HepG2 (cell line): ENCODE results near the gene TMEM267. TPM values are rescaled to one million over a fixed set of nuclear protein-coding genes. Genes with fewer than 3 reads are reported as not detected.
A peak's percentile ranks its signal among the peaks of the same experiment; 100 is the strongest.

ENCODE experiments used
- ATF4 ChIP-seq, 2 experiments: fragments of 450-650 bp in 1 of 2; sonication (generic) in 1 of 2; formaldehyde crosslinking; IDR thresholded peaks; 2 replicates each; pipeline versions ENCODE4 v1.5.0 to v1.8.0; 2020 to 2022; ENCODE audit warnings: mild to moderate bottlenecking in 1 of 2, missing genetic modification reagents in 1 of 2
- ATF7 ChIP-seq, 2 experiments: fragments of 450-650 bp in 1 of 2; sonication (generic) in 1 of 2; formaldehyde crosslinking in 1 of 2; IDR thresholded peaks; 2 replicates each; pipeline versions ENCODE4 v1.4.0 to v1.6.1; 2016 to 2020; ENCODE audit warnings: antibody characterized with exemption in 1 of 2, mild to moderate bottlenecking in 1 of 2, missing genetic modification reagents in 1 of 2
- FOXO1 ChIP-seq: sonication (generic); formaldehyde crosslinking; IDR thresholded peaks from 2 replicates; pipeline ENCODE4 v1.4.0; 2020; ENCODE audit warnings: missing genetic modification reagents
- GPBP1L1 ChIP-seq: sonication (generic); formaldehyde crosslinking; IDR thresholded peaks from 2 replicates; pipeline ENCODE4 v1.5.0; 2020; ENCODE audit warnings: mild to moderate bottlenecking, missing genetic modification reagents
- HDAC1 ChIP-seq: sonication (generic); formaldehyde crosslinking; IDR thresholded peaks from 2 replicates; pipeline ENCODE4 v1.5.1; 2020; ENCODE audit warnings: mild to moderate bottlenecking, missing genetic modification reagents
- KLF11 ChIP-seq: IDR thresholded peaks from 2 replicates; pipeline ENCODE4 v1.6.1; 2016; ENCODE audit warnings: missing compliant biosample characterization
- NCOA1 ChIP-seq: sonication (generic); formaldehyde crosslinking; IDR thresholded peaks from 2 replicates; pipeline ENCODE4 v1.9.0; 2021; ENCODE audit warnings: missing genetic modification reagents
- NCOA2 ChIP-seq: sonication (generic); formaldehyde crosslinking; IDR thresholded peaks from 2 replicates; pipeline ENCODE4 v1.8.0; 2022; ENCODE audit warnings: inconsistent platforms
- NFKB2 ChIP-seq: sonication (generic); formaldehyde crosslinking; IDR thresholded peaks from 2 replicates; pipeline ENCODE4 v1.4.0; 2020; ENCODE audit warnings: missing genetic modification reagents, borderline replicate concordance
- PRDM4 ChIP-seq: sonication (generic); formaldehyde crosslinking; IDR thresholded peaks from 2 replicates; pipeline ENCODE4 v1.9.0; 2021; ENCODE audit warnings: missing genetic modification reagents, borderline replicate concordance
- SALL2 ChIP-seq: sonication (generic); formaldehyde crosslinking; IDR thresholded peaks from 2 replicates; pipeline ENCODE4 v1.8.1; 2023; ENCODE audit warnings: mild to moderate bottlenecking, missing genetic modification reagents, inconsistent platforms
- SNAPC2 ChIP-seq: sonication (generic); formaldehyde crosslinking; IDR thresholded peaks from 2 replicates; pipeline ENCODE4 v1.8.1; 2022; ENCODE audit warnings: mild to moderate bottlenecking, missing genetic modification reagents
- ZNF503 ChIP-seq: sonication (generic); formaldehyde crosslinking; IDR thresholded peaks from 2 replicates; pipeline ENCODE4 v1.4.0; 2020; ENCODE audit warnings: missing genetic modification reagents
- ZNF569 ChIP-seq: sonication (generic); formaldehyde crosslinking; IDR thresholded peaks from 2 replicates; pipeline ENCODE4 v1.5.0; 2020; ENCODE audit warnings: mild to moderate bottlenecking, missing genetic modification reagents, moderate library complexity, borderline replicate concordance
- ZNF609 ChIP-seq: sonication (generic); formaldehyde crosslinking; IDR thresholded peaks from 2 replicates; pipeline ENCODE4 v1.4.0; 2020; ENCODE audit warnings: mild to moderate bottlenecking, missing genetic modification reagents, borderline replicate concordance
- ZNF776 ChIP-seq: sonication (generic); formaldehyde crosslinking; IDR thresholded peaks from 2 replicates; pipeline ENCODE4 v1.4.0; 2020; ENCODE audit warnings: mild to moderate bottlenecking, missing genetic modification reagents
- polyA plus RNA-seq, 8 experiments: library from polyadenylated mRNA; depleted of rRNA in 3 of 8; stranded (reverse) in 7 of 8; unstranded in 1 of 8; fragments of >200 nt; fragmentation: Illumina TruSeq in 4 of 8; extraction: Trizol in 4 of 8; gene quantifications; 2 replicates each; pipeline versions ENCODE4 v1.2.1 to v1.2.3, GENCODE V29; 2011 to 2016; ENCODE audit warnings: low read depth in 4 of 8, missing spikeins in 1 of 8, mixed read lengths in 1 of 8; ENCODE audit not compliant: insufficient read depth in 1 of 8
- total RNA-seq, 5 experiments: library from RNA; depleted of rRNA; stranded (reverse); fragments of >200 nt; fragmentation: Illumina TruSeq; extraction: Trizol; gene quantifications; 2 replicates each; pipeline ENCODE4 v1.2.3, GENCODE V29; 2016; ENCODE audit warnings: low read depth in 1 of 5

TMEM267 gene
- total and polyA plus RNA-seq, 2 of the 13 experiments (the other 11 are each of a cell fraction or from before 2014, with no cell fraction given), result 8.9 to 12.6 TPM

GRCh38 chr5:43432486-43433375 lies 50.9 kb downstream of the TMEM267 start (continued):
- TF ChIP-seq ZNF609 (CRISPR knock-in tag), result peak; percentile 89; the same call in 1 of the 2 replicates
- TF ChIP-seq ZNF503 (CRISPR knock-in tag), result peak; percentile 79; the same call in 1 of the 2 replicates
- peak in 1 of 2 experiments; percentile 77; a peak in 2 of 4 replicates for TF ChIP-seq ATF4 (CRISPR knock-in tag; IDR thresholded peaks at IDR 0.05)
- no peak for TF ChIP-seq SALL2 (CRISPR knock-in tag)
- peak; percentile 47; the same call in 1 of the 2 replicates for TF ChIP-seq NCOA1 (CRISPR knock-in tag)
- no peak for TF ChIP-seq ZNF776 (CRISPR knock-in tag)
- TF ChIP-seq FOXO1 (CRISPR knock-in tag), result peak; percentile 93
- TF ChIP-seq PRDM4 (CRISPR knock-in tag), result no peak
- TF ChIP-seq HDAC1, result peak; percentile 86
- no peak for TF ChIP-seq GPBP1L1 (CRISPR knock-in tag)
- no peak for TF ChIP-seq KLF11
- TF ChIP-seq NFKB2 (CRISPR knock-in tag), result no peak
- no peak for TF ChIP-seq ATF7 (IDR thresholded peaks at IDR 0.05)
- no peak for TF ChIP-seq ATF7 (CRISPR knock-in tag; IDR thresholded peaks at IDR 0.05)
- peak; percentile 83; the same call in 1 of the 2 replicates for TF ChIP-seq SNAPC2 (CRISPR knock-in tag)
- no peak for TF ChIP-seq ZNF569
- TF ChIP-seq NCOA2, result peak; percentile 95
